ENCODE results near the gene ITPR1. TPM values are rescaled to one million over a fixed set of nuclear protein-coding genes. Genes with fewer than 3 reads are reported as not detected.

The ITPR1 gene
- total and polyA plus RNA-seq, 2 of the 4 experiments (the other 2 are of a cell fraction), result 1.8 to 5.7 TPM

- H3K36me3 ChIP-seq (ENCODE audit: control insufficient read depth, insufficient read depth, low read length), result no peaks in the 10 kb centered on the region
- no peak overlapping the region for H2BK120ac ChIP-seq (ENCODE audit: low read depth, low read length)
- H3K18ac ChIP-seq (ENCODE audit: low read depth, low read length), result no peak overlapping the region
- dilution Hi-C loops (cut with HindIII; ENCODE audit: low sequenced_read_pairs, unreplicated experiment) (no loop called here), intact Hi-C loops (cut with micrococcal nuclease) (no loop called here), in situ Hi-C loops (cut with MboI; ENCODE audit: low sequenced_read_pairs) (no loop called here)
- H3K27ac ChIP-seq (ENCODE audit: insufficient read depth, low read length), result no peak overlapping the region
- ChIA-PET CTCF (no interaction called here), POLR2A (ENCODE audit: unreplicated experiment) (no interaction called here)
- TF ChIP-seq RFX5 (IDR thresholded peaks at IDR 0.05; ENCODE audit: low read depth, low read length) (no peak), BHLHE40 (IDR thresholded peaks at IDR 0.05; ENCODE audit: low read depth, low read length) (no peak), MXI1 (IDR thresholded peaks at IDR 0.05; ENCODE audit: borderline replicate concordance, low read depth, low read length) (no peak), SMC3 (IDR thresholded peaks at IDR 0.05; ENCODE audit: low read depth, low read length) (no peak), CEBPB (IDR thresholded peaks at IDR 0.05; ENCODE audit: low read depth, low read length) (no peak), RAD21 (IDR thresholded peaks at IDR 0.05; ENCODE audit: low read length) (no peak), ELK1 (IDR thresholded peaks at IDR 0.05; ENCODE audit: borderline replicate concordance, low read depth, low read length) (no peak), POLR2A (IDR thresholded peaks at IDR 0.05; ENCODE audit: low read depth, low read length) (no peak), CTCF (conservative IDR thresholded peaks at IDR 0.05; ENCODE audit: low read depth, low read length) (no peak), MAZ (IDR thresholded peaks at IDR 0.05; ENCODE audit: borderline replicate concordance, low read depth, low read length) (no peak)
- H3K9me3 ChIP-seq (ENCODE audit: control insufficient read depth, insufficient read depth, low read length), result no peaks in the 10 kb centered on the region
- no peaks in the 10 kb centered on the region; the same call in 1 of the 2 replicates for H3K4me1 ChIP-seq (ENCODE audit: control insufficient read depth, insufficient read depth, low read length)
- H3K27me3 ChIP-seq (ENCODE audit: control insufficient read depth, insufficient read depth, low read length), result no peaks in the 10 kb centered on the region; the same call in 1 of the 2 replicates
- H4K91ac ChIP-seq (ENCODE audit: insufficient read depth, low read depth, low read length), result no peak overlapping the region
- no peak overlapping the region for H3K56ac ChIP-seq (ENCODE audit: extremely low read depth, insufficient read depth, low read length)
- H2BK15ac ChIP-seq (ENCODE audit: low read depth, low read length), result no peak overlapping the region
- H3K9ac ChIP-seq (ENCODE audit: low read depth, low read length), result no peak overlapping the region
- no peaks in the 10 kb centered on the region for H3K9me1 ChIP-seq (ENCODE audit: insufficient read depth, low read length)
- H2BK20ac ChIP-seq (ENCODE audit: low read depth, low read length), result no peak overlapping the region
- no peak overlapping the region for H4K5ac ChIP-seq (ENCODE audit: low read depth, low read length)
- no peak overlapping the region for H3K23ac ChIP-seq (ENCODE audit: low read depth, low read length)
- no peak overlapping the region for H3K4me2 ChIP-seq (ENCODE audit: low read depth, low read length)
- no peak overlapping the region for H4K8ac ChIP-seq (ENCODE audit: low read depth in 2 of 2, low read length in 2 of 2)
- H2AFZ ChIP-seq (replicated peaks; ENCODE audit: low read length, poor library complexity), result no peak overlapping the region
- H3K79me1 ChIP-seq (ENCODE audit: low read depth in 1 of 2, low read length in 2 of 2), result no peaks in the 10 kb centered on the region
- no peak overlapping the region for H3K4me3 ChIP-seq (ENCODE audit: insufficient read depth, low read depth, low read length)
- no peak overlapping the region for H2AK9ac ChIP-seq (replicated peaks; ENCODE audit: low read depth, low read length, poor library complexity)
- no TSS peak for BruUV-seq (replicated peaks)
- DNase-seq, result peak; percentile 1
- no peak for ATAC-seq (ENCODE audit: low read depth)
- H3K14ac ChIP-seq (replicated peaks; ENCODE audit: low read depth, low read length), result no peak overlapping the region
- H2AK5ac ChIP-seq (ENCODE audit: low read depth, low read length), result no peak overlapping the region
- H3K4ac ChIP-seq (ENCODE audit: low read depth, low read length), result no peak overlapping the region
- H4K20me1 ChIP-seq (ENCODE audit: insufficient read depth, low read length), result no peaks in the 10 kb centered on the region
- H2BK5ac ChIP-seq (ENCODE audit: low read depth, low read length, poor library complexity, severe bottlenecking), result no peak overlapping the region
Observed at GRCh38 chr3:4531478-4532025, 38.4 kb downstream of the ITPR1 start.
